ENCODE measurements around the gene RNF183. TPM values are rescaled to one million over a fixed set of nuclear protein-coding genes. Genes with fewer than 3 reads are reported as not detected.
A peak's percentile ranks its signal among the peaks of the same experiment; 100 is the strongest.

Gene RNF183
- total RNA-seq, 1 donor from 2014 or later = 3.9 TPM

- TF ChIP-seq, protein P1, sequence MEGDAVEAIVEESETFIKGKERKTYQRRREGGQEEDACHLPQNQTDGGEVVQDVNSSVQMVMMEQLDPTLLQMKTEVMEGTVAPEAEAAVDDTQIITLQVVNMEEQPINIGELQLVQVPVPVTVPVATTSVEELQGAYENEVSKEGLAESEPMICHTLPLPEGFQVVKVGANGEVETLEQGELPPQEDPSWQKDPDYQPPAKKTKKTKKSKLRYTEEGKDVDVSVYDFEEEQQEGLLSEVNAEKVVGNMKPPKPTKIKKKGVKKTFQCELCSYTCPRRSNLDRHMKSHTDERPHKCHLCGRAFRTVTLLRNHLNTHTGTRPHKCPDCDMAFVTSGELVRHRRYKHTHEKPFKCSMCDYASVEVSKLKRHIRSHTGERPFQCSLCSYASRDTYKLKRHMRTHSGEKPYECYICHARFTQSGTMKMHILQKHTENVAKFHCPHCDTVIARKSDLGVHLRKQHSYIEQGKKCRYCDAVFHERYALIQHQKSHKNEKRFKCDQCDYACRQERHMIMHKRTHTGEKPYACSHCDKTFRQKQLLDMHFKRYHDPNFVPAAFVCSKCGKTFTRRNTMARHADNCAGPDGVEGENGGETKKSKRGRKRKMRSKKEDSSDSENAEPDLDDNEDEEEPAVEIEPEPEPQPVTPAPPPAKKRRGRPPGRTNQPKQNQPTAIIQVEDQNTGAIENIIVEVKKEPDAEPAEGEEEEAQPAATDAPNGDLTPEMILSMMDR (conservative IDR thresholded peaks at IDR 0.05; ENCODE audit: low read depth, low read length) = no peak
- no peak overlapping the region for H3K4me3 ChIP-seq (ENCODE audit: low read depth, low read length)
- no peak for DNase-seq (ENCODE audit: low read depth)
These were observed 16.9 kb upstream of the RNF183 start for GRCh38 chr9:113320051-113320450.

GRCh38 chr9:113319054-113319453 lies 15.9 kb upstream of the RNF183 start:
- no peak overlapping the region for H3K4me3 ChIP-seq (ENCODE audit: low read depth, low read length)
- TF ChIP-seq, protein P1 (conservative IDR thresholded peaks at IDR 0.05; ENCODE audit: low read depth, low read length) = no peak
- DNase-seq (ENCODE audit: low read depth) = no peak

DNA sequence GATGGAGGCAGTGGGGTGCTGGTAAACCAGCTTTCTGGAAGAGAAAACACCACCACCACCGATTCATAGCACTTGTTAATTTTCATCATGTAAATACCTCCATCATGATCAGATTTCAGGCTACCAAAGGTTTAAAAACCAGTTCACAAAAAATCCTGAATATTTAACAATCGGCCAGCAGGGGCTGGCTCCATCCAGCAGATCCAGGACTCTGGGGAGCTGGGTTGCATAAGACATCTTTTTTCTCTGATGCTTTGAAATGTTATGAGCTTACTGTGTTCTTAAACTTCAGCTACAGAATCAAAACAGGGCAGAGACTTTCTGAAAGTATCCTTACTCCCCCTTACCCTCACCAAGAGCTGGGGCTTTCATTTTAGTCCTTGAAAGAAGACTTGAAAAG lies 14.6 kb upstream of the RNF183 start:
- no peak overlapping the region for H3K4me3 ChIP-seq (ENCODE audit: low read depth, low read length)
- no peak for DNase-seq (ENCODE audit: low read depth)
- TF ChIP-seq, protein P1 (conservative IDR thresholded peaks at IDR 0.05; ENCODE audit: low read depth, low read length) = peak; percentile 29

GRCh38 chr9:113316030-113316429 lies 12.9 kb upstream of the RNF183 start:
- no peak overlapping the region for H3K4me3 ChIP-seq (ENCODE audit: low read depth, low read length)
- TF ChIP-seq, protein P1 (conservative IDR thresholded peaks at IDR 0.05; ENCODE audit: low read depth, low read length) = no peak
- no peak for DNase-seq (ENCODE audit: low read depth)

DNA sequence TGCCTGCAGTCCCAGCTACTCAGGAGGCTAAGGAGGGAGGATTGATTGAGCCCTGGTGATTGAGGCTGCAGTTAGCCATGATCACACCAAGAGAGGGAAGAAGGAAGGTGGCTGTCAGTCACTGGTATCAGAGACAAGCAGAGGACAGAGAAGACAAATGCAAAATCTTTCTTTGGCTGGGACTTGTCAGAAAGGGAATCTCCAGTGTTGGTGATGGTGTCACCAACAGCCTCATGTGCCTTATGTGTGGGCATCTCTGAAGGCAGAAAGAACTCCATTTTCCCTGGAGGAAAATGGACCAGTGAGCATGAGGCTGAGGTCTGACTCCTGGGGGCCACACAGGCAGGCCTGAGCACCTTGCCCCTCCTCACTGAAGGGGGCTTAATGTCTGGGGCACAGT lies 12.1 kb upstream of the RNF183 start:
- no peak for DNase-seq (ENCODE audit: low read depth)
- TF ChIP-seq, protein P1 (conservative IDR thresholded peaks at IDR 0.05; ENCODE audit: low read depth, low read length) = no peak
- no peak overlapping the region for H3K4me3 ChIP-seq (ENCODE audit: low read depth, low read length)

DNA sequence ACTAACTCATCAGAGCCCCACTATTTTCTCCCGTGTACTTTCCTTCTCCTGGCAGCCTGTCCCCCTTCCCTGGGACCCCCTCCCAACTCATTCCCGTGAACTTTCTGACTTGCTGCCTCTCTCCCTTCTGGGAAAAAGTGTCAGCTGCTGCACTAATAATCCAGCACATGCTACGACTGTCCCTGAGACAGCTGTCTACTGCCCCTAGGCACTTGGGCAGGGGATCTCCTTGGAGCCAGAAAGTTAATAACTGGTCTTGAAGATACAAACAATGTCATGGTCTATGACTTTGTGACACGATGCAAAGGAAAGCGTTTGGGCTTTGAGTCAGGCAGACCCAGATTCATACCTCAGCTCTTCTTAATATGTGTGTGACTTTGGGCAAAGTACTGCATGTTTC lies 10.1 kb upstream of the RNF183 start:
- DNase-seq (ENCODE audit: low read depth) = no peak
- H3K4me3 ChIP-seq (ENCODE audit: low read depth, low read length) = no peak overlapping the region
- TF ChIP-seq, protein P1 (conservative IDR thresholded peaks at IDR 0.05; ENCODE audit: low read depth, low read length) = no peak

DNA sequence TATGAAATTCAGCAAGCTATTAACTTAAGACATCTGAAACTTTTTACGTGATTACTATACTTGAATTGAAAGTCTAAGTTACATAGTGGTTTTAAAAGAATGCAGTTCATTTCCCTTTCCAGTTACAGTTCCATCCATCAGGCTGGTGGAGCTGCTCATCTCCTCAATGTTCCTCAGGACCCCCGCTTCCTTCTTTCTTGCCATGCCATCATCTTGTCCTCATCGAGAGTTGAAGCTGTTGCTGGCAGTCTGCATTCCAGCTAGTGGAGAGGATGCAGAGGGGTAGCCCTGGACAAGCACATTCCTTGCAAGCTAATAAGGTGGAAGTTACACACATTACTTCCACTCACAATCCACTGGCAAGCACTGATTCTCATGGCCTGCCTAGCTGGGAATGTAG lies 8.8 kb upstream of the RNF183 start:
- no peak overlapping the region for H3K4me3 ChIP-seq (ENCODE audit: low read depth, low read length)
- no peak for DNase-seq (ENCODE audit: low read depth)
- TF ChIP-seq, protein P1 (conservative IDR thresholded peaks at IDR 0.05; ENCODE audit: low read depth, low read length) = no peak
